ENCODE measurements around the gene CFAP74. TPM values are rescaled to one million over a fixed set of nuclear protein-coding genes. Genes with fewer than 3 reads are reported as not detected.

Gene CFAP74
- total and polyA plus RNA-seq, 2 experiments from 2014 or later = not detected

DNA sequence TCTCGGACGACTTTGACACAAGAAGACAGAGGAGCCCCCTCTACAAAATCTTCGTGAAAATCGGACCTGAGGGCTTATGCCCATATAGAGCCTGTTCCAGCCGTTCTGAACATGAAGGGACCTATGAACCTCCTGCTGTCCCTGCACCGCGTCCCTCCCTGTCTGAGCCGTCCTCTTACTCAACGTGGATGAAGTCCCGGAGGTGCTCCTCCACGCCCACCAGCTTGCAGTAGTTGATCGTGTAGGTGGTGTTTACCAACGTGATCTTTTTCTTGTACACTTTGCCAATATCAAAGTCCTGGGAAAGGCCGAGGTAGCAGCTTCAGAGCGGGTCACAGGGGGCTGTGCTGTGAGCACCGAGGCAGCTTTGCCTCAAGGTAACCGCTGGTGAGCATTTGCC, 40.0 kb downstream of the CFAP74 start:
- no peaks in the 10 kb centered on the region for H3K36me3 ChIP-seq (replicated peaks; ENCODE audit: insufficient read depth, low read depth)
- no peak overlapping the region for H2AFZ ChIP-seq
- H3K9me2 ChIP-seq (replicated peaks; ENCODE audit: insufficient read depth) = no peaks in the 10 kb centered on the region
- no peaks in the 10 kb centered on the region for H3K9me3 ChIP-seq (ENCODE audit: low read depth)
- H3K4me3 ChIP-seq = no peak overlapping the region
- H4K20me1 ChIP-seq (ENCODE audit: insufficient read depth, poor library complexity, severe bottlenecking) = no peaks in the 10 kb centered on the region
- no peak for DNase-seq (ENCODE audit: low spot score)
- no peak overlapping the region for H3K4me2 ChIP-seq
- H3K4me1 ChIP-seq (ENCODE audit: insufficient read depth) = peaks cover 9% of the 10 kb centered on the region
- H3K27ac ChIP-seq = no peak overlapping the region
- no peaks in the 10 kb centered on the region for H3K79me2 ChIP-seq
- TF ChIP-seq EZH2 (IDR thresholded peaks at IDR 0.05; ENCODE audit: borderline replicate concordance) (no peak), EZH2phosphoT487 (IDR thresholded peaks at IDR 0.05; ENCODE audit: low read depth, severe bottlenecking, unreplicated experiment) (no peak)
- TF ChIP-seq, protein P1, sequence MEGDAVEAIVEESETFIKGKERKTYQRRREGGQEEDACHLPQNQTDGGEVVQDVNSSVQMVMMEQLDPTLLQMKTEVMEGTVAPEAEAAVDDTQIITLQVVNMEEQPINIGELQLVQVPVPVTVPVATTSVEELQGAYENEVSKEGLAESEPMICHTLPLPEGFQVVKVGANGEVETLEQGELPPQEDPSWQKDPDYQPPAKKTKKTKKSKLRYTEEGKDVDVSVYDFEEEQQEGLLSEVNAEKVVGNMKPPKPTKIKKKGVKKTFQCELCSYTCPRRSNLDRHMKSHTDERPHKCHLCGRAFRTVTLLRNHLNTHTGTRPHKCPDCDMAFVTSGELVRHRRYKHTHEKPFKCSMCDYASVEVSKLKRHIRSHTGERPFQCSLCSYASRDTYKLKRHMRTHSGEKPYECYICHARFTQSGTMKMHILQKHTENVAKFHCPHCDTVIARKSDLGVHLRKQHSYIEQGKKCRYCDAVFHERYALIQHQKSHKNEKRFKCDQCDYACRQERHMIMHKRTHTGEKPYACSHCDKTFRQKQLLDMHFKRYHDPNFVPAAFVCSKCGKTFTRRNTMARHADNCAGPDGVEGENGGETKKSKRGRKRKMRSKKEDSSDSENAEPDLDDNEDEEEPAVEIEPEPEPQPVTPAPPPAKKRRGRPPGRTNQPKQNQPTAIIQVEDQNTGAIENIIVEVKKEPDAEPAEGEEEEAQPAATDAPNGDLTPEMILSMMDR (IDR thresholded peaks at IDR 0.05; ENCODE audit: poor library complexity) = no peak
- 83% methylated on average over 17 of the region's 17 CpGs for WGBS (ENCODE audit: low lambda C conversion rate, missing lambda C conversion rate)
- no peaks in the 10 kb centered on the region for H3K27me3 ChIP-seq

DNA sequence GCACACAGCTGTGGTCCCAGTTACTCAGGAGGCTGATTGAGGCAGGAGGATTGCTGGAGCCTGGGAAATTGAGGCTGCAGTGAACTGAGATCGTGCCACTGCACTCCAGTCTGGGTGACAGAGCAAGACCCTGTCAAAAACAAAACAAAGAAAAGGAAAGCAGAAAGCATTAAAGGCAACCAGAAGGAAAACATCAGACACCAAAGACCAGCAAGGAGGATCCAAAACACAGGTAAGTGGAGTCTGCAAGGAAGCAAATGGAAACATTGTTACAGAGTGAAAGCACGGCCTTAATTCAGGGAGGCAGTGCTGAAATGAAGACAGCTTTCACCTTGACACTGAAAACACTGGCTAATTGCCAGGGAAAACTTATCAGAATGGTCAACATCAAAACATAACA, 40.8 kb downstream of the CFAP74 start:
- H3K9me2 ChIP-seq (replicated peaks; ENCODE audit: insufficient read depth) = no peaks in the 10 kb centered on the region
- TF ChIP-seq, protein P1 (IDR thresholded peaks at IDR 0.05; ENCODE audit: poor library complexity) = no peak
- no peak for TF ChIP-seq EZH2phosphoT487 (IDR thresholded peaks at IDR 0.05; ENCODE audit: low read depth, severe bottlenecking, unreplicated experiment)
- no peak for TF ChIP-seq EZH2 (IDR thresholded peaks at IDR 0.05; ENCODE audit: borderline replicate concordance)
- no peaks in the 10 kb centered on the region for H3K27me3 ChIP-seq
- no peaks in the 10 kb centered on the region for H3K36me3 ChIP-seq (replicated peaks; ENCODE audit: insufficient read depth, low read depth)
- no peak overlapping the region for H3K27ac ChIP-seq
- WGBS (ENCODE audit: low lambda C conversion rate, missing lambda C conversion rate) = 86% methylated on average over 2 of the region's 2 CpGs
- DNase-seq (ENCODE audit: low spot score) = no peak
- no peak overlapping the region for H2AFZ ChIP-seq
- no peak overlapping the region for H3K4me3 ChIP-seq
- H3K4me1 ChIP-seq (ENCODE audit: insufficient read depth) = peaks cover 9% of the 10 kb centered on the region
- H3K4me2 ChIP-seq = no peak overlapping the region
- H3K79me2 ChIP-seq = no peaks in the 10 kb centered on the region
- H3K9me3 ChIP-seq (ENCODE audit: low read depth) = no peaks in the 10 kb centered on the region
- H4K20me1 ChIP-seq (ENCODE audit: insufficient read depth, poor library complexity, severe bottlenecking) = no peaks in the 10 kb centered on the region

DNA sequence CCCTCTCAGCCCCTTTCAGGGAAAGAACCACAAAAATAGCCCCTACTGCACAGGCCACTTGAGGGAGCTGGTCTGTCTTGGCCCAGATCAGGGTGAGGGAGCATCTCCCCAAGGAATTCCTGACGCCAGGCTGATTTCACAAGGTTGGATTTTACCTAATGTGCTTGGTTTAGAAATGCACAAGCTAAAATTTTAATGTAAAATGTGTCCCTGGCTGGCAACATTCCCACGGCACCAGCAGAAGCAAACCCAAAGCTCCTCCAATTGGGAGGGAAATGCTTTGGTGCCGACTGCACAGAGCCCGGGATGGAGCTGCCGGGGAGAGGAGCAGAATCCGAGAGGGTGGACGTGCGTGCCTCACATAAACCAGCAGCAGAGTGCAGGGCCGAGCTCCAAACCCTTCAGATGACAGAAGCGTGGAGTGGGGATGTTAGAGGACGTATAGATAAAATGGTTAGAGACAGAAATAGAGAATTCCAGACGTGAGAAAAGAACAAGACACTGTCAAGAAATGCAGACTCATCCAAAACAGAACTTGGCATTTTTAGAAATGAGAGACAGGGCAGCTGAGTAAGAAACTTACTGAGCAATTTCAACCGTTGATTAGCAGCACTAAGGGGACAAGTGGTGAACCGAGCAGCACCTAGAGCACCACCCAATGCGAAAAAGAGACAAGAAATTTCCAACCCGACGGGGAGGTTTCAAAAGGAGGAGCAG, 42.9 kb downstream of the CFAP74 start:
- H3K9me2 ChIP-seq (replicated peaks; ENCODE audit: insufficient read depth) = no peaks in the 10 kb centered on the region
- H3K4me1 ChIP-seq (ENCODE audit: insufficient read depth) = peaks cover 9% of the 10 kb centered on the region
- WGBS (ENCODE audit: low lambda C conversion rate, missing lambda C conversion rate) = 72% methylated on average over 17 of the region's 17 CpGs
- DNase-seq (ENCODE audit: low spot score) = no peak
- no peaks in the 10 kb centered on the region for H3K9me3 ChIP-seq (ENCODE audit: low read depth)
- H4K20me1 ChIP-seq (ENCODE audit: insufficient read depth, poor library complexity, severe bottlenecking) = no peaks in the 10 kb centered on the region
- no peak for TF ChIP-seq EZH2 (IDR thresholded peaks at IDR 0.05; ENCODE audit: borderline replicate concordance)
- TF ChIP-seq EZH2phosphoT487 (IDR thresholded peaks at IDR 0.05; ENCODE audit: low read depth, severe bottlenecking, unreplicated experiment) = no peak
- TF ChIP-seq, protein P1 (IDR thresholded peaks at IDR 0.05; ENCODE audit: poor library complexity) = no peak
- H3K36me3 ChIP-seq (replicated peaks; ENCODE audit: insufficient read depth, low read depth) = no peaks in the 10 kb centered on the region
- no peak overlapping the region for H3K27ac ChIP-seq
- H2AFZ ChIP-seq = no peak overlapping the region
- H3K79me2 ChIP-seq = no peaks in the 10 kb centered on the region
- H3K27me3 ChIP-seq = no peaks in the 10 kb centered on the region
- H3K4me3 ChIP-seq = no peak overlapping the region
- peak overlapping the region; percentile 65 for H3K4me2 ChIP-seq
